ENCODE results near the gene DHRS4.

The DHRS4 gene

GRCh38 chr14:23953464-23954278, at the start of gene DHRS4:
DHRS4 (plus strand) TSS chr14:23953770; CDS start chr14:23953789, 19 bp downstream.
- no peak for FAIRE-seq

GRCh38 chr14:23910101-23910875, 43.3 kb upstream of the DHRS4 start:
- FAIRE-seq: no peak

DNA sequence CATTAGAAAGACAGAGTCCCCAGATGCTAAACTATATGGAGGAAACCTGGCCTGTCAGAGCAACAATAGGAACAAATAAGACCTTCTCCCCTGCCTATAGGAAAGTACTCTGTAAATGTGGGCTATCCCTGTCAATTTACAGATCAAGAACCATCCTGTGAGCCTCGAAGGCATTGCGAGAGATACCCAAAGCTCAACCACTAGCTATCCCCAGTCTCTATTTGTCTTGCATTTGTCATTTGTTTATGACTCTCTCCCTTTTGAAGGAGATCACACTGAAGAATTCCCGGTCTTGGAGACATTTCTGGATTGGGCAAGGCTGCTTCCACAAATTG, 42.7 kb upstream of the DHRS4 start:
- no peak for FAIRE-seq

GRCh38 chr14:23915559-23915958, 38.0 kb upstream of the DHRS4 start:
- FAIRE-seq: no peak

DNA sequence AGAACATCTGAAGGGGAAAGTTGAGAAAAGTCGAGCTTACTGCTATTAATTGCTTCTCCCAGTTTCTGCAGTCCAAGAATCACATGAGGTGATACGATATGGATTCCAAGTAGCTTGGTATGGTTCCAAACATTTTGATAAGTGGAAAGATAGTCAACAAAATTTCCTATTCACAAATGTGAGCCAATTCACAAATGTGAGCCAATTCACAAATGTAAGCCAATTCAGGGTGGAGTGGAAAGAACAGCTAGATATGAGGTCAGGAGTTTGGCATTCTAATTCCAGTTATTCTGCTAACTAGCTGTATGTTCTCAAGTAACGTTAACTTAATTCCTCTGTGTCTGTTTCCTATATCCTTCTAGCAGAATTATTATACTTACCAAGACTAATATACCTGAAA, 37.6 kb upstream of the DHRS4 start:
- no peak for FAIRE-seq

GRCh38 chr14:23916446-23916845, 37.1 kb upstream of the DHRS4 start:
- FAIRE-seq: no peak

- FAIRE-seq: no peak
These were observed 31.0 kb upstream of the DHRS4 start for GRCh38 chr14:23922545-23922944.

DNA sequence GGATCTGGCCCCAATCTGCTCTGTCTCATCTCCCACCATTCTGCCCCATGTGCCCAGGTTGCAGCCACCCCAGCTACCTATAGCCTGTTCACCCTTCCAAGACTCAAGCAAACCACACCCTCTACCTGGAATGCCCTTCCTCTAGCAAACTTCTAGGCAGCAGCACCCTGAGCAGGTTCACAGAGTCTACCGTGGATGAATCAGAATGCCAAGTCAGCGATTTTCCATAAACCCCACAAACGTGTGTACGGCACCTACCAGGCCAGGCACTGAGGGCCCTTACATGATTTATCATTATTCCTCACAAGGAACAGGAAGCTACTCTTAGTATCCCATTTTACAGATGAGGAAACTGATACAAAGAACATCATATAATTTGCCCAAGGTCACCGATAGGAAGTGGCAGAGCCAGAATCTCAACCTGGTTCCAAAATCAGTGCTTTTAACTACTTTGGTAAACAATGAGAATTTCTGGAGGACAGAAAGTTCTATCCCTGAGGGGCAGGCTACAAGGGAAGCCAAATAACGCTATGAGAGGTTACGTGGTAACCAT, 28.0 kb upstream of the DHRS4 start:
- no peak for FAIRE-seq

- FAIRE-seq: no peak
These were observed 27.0 kb upstream of the DHRS4 start for GRCh38 chr14:23926543-23926942.

GRCh38 chr14:23929136-23929535, 24.4 kb upstream of the DHRS4 start:
- no peak for FAIRE-seq

DNA sequence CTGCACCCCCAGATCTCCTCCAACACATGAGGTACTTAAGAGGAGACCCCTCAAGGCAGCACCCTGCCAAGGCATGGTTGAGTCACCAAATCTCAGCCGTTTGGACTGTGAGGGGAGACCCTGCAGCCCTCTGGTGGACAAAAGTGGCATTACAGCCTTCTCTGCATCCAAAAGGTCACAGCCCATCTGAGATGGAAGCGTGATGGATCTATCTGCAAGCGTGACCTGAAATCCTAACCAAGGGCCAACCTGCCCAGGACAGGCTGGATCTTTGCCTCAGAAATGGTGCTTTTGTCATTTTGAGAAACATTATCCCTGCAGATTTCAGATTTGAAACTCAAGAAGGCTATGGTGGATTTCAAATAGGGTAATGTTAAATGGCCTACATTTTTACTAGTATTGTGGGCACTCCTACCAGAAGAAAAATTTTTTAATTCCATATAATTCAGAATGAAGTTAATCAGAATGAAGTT, 23.7 kb upstream of the DHRS4 start:
- no peak for FAIRE-seq

DNA sequence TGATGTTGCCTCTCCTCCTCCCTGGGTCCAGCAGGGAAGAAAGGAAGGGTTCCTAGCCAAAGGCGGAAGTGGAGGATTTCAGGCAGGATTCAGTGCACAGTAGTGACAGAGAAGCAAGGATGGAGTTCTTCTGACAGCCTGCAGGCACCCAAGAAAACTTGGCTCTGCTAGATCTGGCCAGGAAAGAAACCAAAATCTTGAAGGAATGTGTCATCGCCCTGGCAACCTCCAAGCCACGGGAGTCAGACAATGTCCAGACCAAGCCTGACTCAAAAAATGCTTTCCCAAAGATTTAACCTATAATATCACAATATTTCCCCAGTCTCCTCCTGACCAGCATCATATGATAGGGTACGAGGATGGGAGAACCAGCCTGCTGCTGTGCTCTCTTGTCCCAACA, 22.8 kb upstream of the DHRS4 start:
- no peak for FAIRE-seq

- no peak for FAIRE-seq
These were observed 21.8 kb upstream of the DHRS4 start for GRCh38 chr14:23931721-23932289.

DNA sequence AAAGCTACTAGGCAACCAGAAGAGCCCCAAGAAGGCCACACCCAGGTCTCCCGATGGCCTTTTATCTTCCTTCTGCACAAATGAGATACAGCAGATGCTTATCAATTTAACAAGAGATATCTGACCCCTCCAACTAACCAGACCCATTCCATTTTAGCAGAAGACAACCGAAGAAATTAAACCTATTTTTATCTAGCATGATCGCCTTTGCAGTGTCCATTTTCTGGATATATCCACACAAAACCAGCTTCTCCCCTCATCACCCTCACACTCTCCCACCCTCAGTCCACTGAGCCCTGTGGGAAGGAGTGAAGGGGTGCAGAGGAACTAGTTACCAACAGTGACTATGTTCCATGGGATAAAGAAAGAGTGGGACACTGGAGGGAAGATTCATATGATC, 20.9 kb upstream of the DHRS4 start:
- no peak for FAIRE-seq

DNA sequence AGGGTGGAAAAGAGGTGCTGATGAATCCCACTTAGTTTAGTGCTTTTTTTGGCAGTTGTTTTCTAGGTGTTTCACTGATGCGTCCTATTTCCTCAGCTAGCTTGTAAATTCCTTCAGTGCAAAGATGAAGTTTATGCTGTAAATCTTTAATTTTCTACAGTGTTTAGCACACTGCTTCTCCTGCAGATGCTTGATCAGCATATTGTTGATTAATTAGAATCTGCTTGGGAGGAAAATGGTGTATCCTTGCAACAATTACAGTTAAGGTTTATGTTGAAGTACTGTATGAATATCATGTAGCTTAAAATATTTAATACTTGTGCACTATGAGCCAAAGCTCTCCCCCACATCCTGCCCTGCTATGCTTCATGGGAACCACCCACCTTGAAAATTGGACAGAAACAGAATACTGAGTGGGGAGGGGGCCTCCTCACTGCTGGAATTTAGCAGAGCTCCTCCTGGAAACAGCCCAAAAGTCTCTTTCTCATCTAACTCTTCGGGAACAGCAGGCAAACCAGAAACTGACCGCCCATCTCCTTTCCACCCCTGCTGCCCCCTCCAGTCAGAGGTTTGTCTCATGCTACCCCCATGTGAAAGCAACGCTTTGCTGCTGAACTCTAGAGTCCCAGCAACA, 20.3 kb upstream of the DHRS4 start:
- FAIRE-seq: no peak

DNA sequence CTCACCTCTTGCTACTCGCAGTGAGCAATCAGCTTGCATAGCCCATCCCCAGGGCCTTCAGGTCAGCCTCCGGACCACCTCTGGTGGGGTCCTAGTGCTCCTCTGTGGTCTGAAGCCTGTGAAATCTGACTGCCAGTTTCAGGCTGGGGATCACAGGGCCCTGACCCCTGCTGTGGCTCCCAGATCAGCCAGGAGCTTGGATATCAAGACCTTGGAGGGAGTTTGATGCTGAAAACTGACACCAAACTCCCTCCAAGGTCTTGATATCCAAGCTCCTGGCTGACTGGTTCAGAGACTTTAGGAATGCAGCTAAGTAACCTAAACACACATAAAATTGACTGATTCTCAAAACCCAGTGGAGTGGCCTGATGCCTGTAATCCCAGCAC, 19.8 kb upstream of the DHRS4 start:
- no peak for FAIRE-seq

DNA sequence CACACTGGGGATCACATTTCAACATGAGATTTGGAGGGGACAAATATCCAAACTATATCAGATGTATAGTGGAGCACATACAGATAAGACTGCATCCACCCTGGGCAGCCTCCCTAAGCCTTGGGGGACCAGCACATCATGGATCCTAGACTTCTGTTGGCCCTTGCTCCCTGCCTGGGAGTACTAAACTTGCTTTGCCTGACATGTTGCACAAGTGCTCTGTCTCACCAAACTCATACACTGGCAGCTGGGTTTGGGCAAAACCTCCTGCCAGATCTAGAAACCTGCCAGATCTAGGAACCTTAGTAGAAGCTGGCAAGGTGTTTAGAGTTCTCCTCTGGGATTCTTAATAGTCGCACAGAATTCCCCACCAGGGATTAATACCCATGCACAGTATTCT, 18.4 kb upstream of the DHRS4 start:
- FAIRE-seq: no peak

DNA sequence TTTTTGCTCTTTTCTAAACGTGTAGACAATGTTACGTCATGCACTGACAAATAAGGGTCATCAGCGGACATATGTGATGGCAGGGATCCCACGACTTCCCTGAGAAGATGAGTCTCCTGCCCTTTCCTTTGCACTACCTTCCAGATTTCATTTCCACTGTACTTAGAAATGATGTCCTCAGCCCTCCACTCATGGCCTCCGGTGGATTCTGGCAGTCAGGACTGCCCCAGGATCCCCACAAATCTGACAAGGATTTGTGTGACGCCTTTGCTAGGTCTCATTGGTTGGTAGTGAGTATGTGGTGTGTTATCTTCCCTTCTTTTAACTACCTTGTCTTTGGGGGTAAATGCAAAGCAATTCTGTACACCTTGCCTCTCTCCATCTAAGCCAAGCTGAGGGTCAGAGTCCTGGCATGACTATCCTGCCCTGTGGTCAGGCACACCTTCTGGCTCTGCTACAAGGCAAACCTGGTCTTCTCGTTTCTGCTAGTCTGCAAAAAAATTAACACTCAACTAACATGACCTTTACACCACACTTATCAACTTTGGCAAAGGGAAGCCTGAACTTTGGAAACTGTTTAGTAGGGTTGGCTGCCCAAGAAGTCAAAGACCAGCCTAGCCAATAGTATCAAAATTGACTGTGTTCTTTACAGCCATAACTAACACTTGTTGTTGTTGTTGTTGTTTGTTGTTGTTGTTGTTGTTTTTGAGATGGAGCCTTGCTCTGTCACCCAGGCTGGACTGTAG, 17.3 kb upstream of the DHRS4 start:
- no peak for FAIRE-seq

DNA sequence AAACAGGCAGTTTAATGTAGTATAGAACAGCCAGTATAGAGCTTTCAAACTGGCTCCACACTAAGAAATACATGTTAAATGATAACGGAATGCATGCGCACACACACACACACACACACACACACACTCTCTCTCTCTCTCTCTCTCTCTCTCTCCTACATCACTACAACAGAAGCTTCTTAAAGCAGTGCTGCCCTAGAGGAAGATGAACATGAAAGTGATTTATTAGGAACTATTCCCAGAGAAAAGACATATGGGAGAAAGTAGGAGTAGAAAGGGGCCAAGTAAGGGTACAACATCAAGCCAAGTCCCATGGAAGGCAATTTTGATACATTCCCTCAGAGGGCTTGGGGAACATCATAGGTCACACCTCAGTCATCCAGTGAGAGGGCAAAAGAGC, 16.4 kb upstream of the DHRS4 start:
- FAIRE-seq: no peak

GRCh38 chr14:23938823-23939222, 14.7 kb upstream of the DHRS4 start:
- FAIRE-seq: no peak

DNA sequence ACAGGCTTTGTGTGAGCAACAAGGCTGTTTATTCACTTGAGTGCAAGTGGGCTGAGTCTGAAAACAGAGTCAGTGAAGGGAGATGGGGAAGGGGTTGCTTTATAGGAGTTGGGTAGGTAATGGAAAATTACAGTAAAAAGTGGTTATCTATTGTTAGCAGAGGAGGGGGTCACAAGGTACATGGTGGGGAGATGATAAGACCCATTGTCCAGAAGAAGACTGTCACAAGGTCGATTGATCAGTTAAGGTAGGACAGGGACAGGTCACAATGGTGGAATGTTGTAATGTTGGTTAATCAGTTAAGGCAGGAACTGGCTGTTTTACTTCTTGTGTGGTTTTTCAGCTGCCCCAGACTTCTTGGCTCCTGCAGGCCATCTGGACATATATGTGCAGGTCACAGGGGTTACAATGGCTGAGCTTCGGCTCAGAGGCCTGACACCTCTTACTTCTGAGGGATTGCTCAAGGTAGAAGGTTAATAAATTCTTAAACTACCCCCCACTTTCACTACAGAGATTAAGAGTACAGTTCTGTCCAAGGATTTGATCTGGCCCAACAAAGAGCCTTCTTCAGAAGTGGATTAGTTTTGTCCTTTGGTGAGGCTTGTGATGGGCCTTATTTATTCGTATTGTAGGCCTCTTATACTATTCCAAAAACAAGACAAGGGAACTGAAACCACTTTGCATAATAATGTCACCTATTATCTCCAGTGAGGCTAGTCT, 13.8 kb upstream of the DHRS4 start:
- no peak for FAIRE-seq

- no peak for FAIRE-seq
These were observed 12.3 kb upstream of the DHRS4 start for GRCh38 chr14:23941230-23941629.

Measured in colon (tissue), 2 donors.